ENCODE measurements around the gene ADAM21. TPM values are rescaled to one million over a fixed set of nuclear protein-coding genes. Genes with fewer than 3 reads are reported as not detected.
"Not testable (repeated sequence)": the region's sequence is repeated elsewhere in the genome, so short reads cannot be mapped to it uniquely, and the experiment has no call there.

The ADAM21 gene
- total and polyA plus RNA-seq, 2 experiments from 2014 or later, result not detected

DNA sequence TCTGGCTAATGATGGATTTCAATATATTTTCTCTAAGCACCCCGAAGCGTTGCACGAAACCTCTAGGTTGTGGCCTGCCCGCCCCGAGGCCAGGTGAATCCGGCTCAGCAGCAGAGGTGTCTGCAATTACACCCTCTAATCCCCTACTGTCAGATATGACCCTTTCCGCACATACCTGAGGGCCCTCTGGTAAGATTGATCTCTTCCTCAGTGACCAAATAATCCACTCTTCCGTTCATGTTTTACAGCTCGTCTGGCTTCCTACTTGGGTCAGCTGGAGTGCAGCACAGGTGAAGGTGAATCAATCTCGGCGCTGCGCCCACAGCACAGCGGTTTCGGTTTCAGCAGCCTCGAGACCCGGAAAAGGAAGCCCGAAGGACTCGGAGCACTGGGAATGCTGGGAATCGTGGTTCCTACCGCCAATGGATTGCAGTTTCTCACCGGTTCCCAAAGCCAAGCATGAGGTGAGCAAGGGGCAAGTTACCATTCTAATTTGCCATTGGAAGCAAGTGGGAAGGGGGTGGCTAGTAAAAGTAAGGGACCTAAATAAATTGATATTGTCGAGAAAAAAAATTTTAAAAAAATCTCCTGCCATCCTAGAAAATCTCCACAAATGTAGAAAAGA is 35.1 kb upstream of the ADAM21 start, which contains the start of gene SYNJ2BP:
TSS of gene SYNJ2BP (minus strand) at position 366 of the 625 bp plus-strand sequence. CDS start at position 239, 127 bp downstream.
- Histone ChIP-seq H3K4me1 (ENCODE audit: low read depth) (peaks cover 5% of the 10 kb centered on the region), H3K9me3 (ENCODE audit: low read depth) (no peaks in the 10 kb centered on the region), H3K4me3 (peak within 1 kb of the TSS; percentile 87), H3K27ac (peak within 1 kb of the TSS; percentile 67), H3K27me3 (no peaks in the 10 kb centered on the region), H3K36me3 (no peaks in the 10 kb centered on the region)
- TF ChIP-seq, protein P1, sequence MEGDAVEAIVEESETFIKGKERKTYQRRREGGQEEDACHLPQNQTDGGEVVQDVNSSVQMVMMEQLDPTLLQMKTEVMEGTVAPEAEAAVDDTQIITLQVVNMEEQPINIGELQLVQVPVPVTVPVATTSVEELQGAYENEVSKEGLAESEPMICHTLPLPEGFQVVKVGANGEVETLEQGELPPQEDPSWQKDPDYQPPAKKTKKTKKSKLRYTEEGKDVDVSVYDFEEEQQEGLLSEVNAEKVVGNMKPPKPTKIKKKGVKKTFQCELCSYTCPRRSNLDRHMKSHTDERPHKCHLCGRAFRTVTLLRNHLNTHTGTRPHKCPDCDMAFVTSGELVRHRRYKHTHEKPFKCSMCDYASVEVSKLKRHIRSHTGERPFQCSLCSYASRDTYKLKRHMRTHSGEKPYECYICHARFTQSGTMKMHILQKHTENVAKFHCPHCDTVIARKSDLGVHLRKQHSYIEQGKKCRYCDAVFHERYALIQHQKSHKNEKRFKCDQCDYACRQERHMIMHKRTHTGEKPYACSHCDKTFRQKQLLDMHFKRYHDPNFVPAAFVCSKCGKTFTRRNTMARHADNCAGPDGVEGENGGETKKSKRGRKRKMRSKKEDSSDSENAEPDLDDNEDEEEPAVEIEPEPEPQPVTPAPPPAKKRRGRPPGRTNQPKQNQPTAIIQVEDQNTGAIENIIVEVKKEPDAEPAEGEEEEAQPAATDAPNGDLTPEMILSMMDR (IDR thresholded peaks at IDR 0.05; ENCODE audit: low read depth, low read length), result no peak
- DNase-seq (ENCODE audit: low read depth in 1 of 2, low spot score in 1 of 2), result peak; percentile 71 to 81

DNA sequence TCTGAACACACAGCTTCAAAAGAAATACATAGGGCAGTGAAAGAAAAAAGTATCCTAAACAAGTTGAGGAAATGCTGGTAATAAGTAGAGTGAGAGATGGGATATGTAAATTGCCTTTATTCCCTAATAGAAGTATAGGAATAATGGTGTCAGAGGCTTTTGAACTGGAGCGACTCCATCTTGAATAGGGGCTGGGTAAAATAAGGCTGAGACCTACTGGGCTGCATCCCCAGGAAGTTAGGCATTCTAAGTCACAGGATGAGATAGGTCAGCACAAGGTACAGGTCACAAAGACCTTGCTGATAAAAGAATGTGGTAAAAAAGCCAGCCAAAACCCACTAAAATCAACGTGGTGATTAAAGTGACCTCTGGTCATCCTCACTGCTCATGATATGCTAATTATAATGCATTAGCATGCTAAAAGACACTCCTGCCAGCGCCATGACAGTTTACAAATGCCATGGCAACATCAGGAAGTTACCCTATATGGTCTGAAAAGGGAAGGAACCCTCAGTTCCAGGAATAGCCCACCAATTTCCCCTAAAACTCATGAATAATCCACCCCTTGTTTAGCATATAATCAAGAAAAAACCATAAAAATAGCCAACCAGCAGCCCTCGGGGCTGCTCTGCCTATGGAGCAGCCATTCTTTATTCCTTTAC is 32.6 kb upstream of the ADAM21 start:
- not testable (repeated sequence) for H3K4me3 ChIP-seq; DNase-seq (ENCODE audit: low read depth in 1 of 2, low spot score in 1 of 2); H3K9me3 ChIP-seq (ENCODE audit: low read depth); H3K27ac ChIP-seq; H3K4me1 ChIP-seq (ENCODE audit: low read depth); H3K27me3 ChIP-seq; H3K36me3 ChIP-seq

DNA sequence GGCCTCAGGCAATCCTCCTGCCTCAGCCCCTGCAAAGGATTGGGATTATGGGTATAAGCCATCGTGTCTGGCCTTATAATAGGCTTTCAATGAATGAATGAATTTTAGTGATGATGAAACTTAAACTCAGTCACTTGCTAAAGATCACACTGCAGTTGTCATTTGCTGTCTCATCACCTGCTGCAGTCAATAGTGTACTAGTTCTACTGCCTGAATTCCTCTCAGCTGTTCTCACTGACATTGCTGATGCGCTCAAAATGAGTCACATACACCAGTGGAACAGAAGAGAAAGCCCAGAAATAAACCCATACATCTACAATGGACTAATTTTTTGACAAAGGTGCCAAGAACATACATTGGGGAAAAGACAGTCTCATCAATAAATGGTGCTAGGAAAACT is 29.4 kb upstream of the ADAM21 start:
- no peaks in the 10 kb centered on the region for H3K36me3 ChIP-seq
- no peaks in the 10 kb centered on the region for H3K9me3 ChIP-seq (ENCODE audit: low read depth)
- no peak overlapping the region for H3K27ac ChIP-seq
- no peaks in the 10 kb centered on the region for H3K27me3 ChIP-seq
- no peaks in the 10 kb centered on the region for H3K4me1 ChIP-seq (ENCODE audit: low read depth)
- TF ChIP-seq, protein P1 (IDR thresholded peaks at IDR 0.05; ENCODE audit: low read depth, low read length), result no peak
- no peak for DNase-seq (ENCODE audit: low read depth in 1 of 2, low spot score in 1 of 2)
- no peak overlapping the region for H3K4me3 ChIP-seq

DNA sequence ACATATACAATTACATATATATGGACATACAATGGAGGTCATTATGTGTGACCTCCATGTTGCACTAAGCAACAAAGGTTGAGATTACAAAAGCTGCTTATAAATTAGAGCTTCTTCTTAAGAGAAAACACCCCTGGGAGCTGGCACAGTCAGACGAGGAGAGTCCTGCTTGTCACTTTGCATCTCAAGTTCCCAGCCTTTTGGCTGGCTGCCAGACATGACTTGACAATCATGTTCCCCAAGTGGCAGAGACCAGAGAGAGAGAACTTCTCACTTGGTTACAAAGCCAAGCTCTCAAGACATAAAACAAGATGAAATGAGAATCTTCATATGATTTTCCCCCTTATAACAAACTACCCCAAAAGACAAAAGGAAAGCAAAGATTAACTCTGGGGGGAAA is 26.6 kb upstream of the ADAM21 start:
- Histone ChIP-seq H3K27me3 (no peaks in the 10 kb centered on the region), H3K36me3 (no peaks in the 10 kb centered on the region), H3K9me3 (ENCODE audit: low read depth) (no peaks in the 10 kb centered on the region), H3K4me1 (ENCODE audit: low read depth) (no peaks in the 10 kb centered on the region), H3K4me3 (no peak overlapping the region), H3K27ac (no peak overlapping the region)
- TF ChIP-seq, protein P1 (IDR thresholded peaks at IDR 0.05; ENCODE audit: low read depth, low read length), result no peak
- DNase-seq (ENCODE audit: low read depth in 1 of 2, low spot score in 1 of 2), result peak in 1 of 2 donors; percentile 8

DNA sequence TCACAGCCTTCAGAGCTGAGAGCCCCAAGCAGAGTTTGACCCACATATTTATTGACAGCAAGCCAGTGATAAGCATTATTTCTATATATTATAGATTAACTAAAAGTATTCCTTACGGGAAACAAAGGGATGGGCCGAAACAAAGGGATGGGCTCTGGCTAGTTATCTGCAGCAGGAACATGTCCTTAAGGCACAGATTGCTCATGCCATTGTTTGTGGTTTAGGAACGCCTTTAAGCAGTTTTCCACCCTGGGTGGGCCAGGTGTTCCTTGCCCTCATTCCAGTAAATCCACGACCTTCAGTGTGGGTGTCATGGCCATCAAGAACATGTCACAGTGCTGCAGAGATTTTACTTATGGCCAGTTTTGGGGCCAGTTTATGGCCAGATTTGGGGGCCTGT is 25.4 kb upstream of the ADAM21 start:
- not testable (repeated sequence) for H3K4me3 ChIP-seq; H3K36me3 ChIP-seq; H3K27ac ChIP-seq; H3K4me1 ChIP-seq (ENCODE audit: low read depth); H3K9me3 ChIP-seq (ENCODE audit: low read depth); DNase-seq (ENCODE audit: low read depth in 1 of 2, low spot score in 1 of 2); H3K27me3 ChIP-seq

DNA sequence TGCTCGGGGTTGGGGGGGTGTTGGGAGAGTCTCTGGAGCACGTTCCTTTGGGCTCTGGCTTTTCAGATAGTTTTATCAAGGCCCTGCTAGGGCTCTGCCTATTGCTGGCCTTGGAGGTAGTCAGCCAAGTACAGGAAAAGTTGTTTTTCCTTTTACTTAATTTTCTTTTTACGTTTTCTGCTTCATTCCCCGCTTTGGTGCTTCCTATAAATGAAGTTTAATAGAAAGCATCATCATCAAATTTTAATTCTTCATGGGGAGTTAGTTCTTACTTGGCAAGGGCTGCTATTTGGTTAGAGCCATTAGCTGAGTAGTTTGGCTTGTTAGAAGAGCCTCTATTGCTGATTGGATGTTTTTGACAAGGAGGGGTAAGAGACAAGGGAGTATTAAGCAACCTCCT is 15.1 kb upstream of the ADAM21 start:
- TF ChIP-seq, protein P1 (IDR thresholded peaks at IDR 0.05; ENCODE audit: low read depth, low read length), result no peak
- H3K27me3 ChIP-seq, result no peaks in the 10 kb centered on the region
- no peak for DNase-seq (ENCODE audit: low read depth in 1 of 2, low spot score in 1 of 2)

More for the DNA sequence above, 15.1 kb upstream of the ADAM21 start:
- Histone ChIP-seq H3K4me1 (ENCODE audit: low read depth) (no peaks in the 10 kb centered on the region), H3K9me3 (ENCODE audit: low read depth) (no peaks in the 10 kb centered on the region), H3K4me3 (no peak overlapping the region), H3K36me3 (no peaks in the 10 kb centered on the region), H3K27ac (no peak overlapping the region)

Measured in cardiac muscle cell (in vitro differentiated cells and primary cell).